ENCODE results near the gene RAB40C.

The RAB40C gene

DNA sequence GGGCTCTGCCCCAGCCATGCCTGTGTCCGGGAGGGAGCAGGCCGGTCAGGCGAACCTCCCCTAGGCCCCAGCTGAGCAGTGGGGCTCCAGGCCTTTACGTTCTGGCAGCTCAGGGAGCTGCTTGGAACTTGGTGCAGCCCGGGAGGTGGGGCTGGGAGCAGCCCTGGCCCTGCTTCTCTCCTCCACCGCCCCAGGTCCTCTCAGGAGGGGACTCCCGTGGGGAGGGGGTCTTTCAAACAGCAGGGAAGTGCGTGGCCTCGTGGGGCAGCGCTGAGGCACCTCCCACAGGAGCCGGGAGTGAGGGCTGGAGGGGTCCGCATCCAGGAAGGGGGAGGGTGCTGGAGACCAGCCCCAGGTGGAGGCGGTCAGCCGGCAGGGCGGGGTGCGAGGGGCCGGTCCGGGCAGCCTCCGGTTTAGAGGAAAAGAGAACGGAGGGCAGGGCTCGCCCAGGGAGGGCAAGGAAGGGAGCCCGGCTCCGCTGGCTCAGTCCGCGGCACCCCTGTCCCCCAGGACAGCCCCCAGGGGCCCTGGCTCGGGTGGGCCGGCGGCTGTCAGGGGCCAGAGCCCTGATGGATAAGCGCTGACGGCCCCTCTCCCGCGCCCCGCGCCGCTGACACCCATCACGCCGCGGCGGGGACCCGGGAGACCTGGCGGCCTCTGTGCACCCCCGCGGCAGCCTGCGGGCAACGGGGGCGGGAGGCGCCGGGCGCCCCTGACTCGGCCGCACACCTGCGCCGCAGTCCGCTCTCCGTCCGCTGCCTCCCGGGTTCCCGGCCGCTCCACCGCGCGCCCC is 30.3 kb upstream of the RAB40C start:
- no peak for DNase-seq

DNA sequence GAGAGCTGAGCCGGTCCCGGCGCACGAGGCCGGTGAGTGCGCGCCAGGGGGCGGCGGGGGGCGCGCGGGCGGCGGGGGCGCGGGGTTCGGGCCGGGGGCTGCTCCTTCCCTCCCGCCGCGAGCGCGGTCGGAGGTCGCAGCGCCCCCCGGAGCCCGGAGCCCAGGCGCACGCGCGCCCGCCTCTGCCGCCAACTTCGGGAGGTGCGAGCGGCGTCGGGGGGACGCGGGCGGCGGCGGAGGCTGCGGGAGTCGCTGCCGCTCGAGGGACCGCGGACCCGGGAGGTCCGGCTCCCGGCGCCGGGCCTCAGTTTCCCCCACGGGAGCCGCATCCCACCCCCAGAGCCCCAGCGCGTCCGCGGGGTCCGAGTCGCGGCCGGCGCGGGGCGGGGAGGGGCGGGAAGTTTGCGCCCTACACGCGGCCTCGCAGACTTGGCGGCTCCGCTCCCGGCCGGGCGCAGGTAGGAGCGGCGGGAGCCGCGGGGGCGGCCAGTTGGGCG is 29.6 kb upstream of the RAB40C start, which contains the start of gene PRR35:
PRR35 (plus strand) TSS at position 191 of the 497 bp plus-strand sequence. CDS start 2,901 bp downstream, outside the sequence.
- no peak for DNase-seq

DNA sequence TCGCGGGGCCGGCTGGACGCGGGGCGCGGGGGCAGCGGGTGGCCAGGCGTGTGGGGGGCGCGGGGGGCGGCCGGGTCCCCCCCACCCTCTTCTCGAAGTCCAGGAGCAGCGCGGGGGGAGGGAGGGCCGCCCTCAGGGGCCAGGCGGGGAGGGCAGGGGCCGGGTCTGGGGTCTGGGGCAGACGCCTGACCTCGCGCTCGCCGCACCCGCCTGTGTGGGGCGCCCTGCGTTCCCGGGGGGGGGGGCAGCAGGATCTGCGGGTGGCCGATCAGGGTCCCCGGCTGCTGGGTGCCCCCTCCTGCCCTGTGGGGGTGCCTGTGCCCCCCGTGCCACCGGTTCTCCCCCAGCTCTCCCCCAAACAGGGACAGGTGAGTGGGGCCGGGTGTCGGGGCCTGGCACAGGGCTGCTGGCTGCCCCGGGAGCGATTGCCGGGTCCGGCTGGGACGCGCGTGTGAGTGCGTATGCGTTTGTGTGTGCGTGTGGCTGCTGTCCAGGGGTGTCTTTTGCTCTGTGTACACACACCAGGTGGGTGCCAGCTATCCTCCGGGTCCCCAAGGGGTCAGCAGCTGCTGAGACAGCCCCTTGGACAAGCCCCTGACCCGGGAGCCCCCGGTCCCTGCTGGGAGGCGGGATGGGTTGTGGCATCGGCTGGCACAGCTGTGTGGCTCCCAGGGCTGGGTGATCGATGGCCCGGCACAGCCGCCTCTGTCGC is 29.0 kb upstream of the RAB40C start:
- no peak for DNase-seq

DNA sequence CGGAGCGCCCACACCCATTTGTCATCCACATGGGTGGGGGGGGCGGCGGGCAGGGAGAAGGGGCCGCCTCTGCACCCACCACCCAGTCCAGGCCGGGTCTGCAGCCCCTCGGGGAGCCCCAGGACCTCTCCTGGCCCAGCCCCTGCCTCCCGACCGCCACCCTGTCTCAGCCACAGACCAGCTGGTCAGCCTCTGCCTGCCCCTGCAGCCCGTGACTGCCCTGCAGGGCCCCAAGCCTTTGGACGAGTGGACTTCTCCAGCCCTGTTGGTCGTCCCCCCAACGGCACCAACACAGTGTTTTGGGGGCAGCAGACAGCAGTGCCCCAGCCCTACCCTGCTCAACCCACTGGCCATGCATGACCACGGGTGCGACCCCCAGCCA is 28.5 kb upstream of the RAB40C start:
- DNase-seq: no peak

DNA sequence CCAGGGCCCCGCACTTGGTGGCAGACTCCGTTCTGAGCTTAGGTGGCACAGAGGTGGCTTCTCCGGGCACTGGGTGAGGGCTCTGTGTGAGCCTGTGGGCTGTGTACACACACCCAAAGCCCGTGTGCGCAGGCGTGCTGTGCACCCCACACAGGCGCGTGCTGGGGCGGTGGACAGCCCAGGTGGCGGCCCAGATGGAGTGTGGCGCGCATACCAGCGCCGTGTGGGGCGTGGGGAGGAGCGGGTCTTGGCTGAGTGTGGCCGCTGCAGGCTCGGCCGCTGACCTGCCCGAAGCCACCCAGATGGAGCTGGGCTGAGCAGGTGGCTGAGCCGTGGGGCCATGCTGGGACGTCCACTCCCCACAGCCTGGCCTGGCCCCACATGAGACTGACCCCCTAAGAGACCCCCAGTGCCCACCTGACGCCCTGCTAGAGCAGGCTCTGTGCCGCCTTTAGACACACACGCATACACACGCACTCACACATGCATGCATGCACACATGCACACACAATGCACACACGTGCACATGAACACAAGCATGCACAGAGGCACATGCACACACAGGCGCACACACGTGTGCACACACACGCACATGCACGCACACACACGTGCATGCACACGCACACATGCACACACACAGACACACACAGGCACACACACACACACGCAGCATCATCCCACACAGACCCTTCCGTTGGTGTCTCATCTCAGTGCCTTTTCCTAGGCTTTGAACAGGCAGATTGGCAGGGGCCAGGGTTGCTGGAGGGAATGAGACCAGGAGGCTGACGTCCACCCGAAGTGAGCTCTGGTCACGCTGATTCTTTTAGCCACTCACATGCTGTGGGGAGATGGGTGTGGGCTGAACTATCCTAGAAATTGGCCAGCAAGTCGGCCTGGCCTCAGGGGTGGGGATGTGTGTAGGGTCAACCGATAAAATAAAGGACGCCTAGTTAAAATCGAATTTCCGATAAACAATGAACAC is 27.6 kb upstream of the RAB40C start:
- DNase-seq: no peak

DNA sequence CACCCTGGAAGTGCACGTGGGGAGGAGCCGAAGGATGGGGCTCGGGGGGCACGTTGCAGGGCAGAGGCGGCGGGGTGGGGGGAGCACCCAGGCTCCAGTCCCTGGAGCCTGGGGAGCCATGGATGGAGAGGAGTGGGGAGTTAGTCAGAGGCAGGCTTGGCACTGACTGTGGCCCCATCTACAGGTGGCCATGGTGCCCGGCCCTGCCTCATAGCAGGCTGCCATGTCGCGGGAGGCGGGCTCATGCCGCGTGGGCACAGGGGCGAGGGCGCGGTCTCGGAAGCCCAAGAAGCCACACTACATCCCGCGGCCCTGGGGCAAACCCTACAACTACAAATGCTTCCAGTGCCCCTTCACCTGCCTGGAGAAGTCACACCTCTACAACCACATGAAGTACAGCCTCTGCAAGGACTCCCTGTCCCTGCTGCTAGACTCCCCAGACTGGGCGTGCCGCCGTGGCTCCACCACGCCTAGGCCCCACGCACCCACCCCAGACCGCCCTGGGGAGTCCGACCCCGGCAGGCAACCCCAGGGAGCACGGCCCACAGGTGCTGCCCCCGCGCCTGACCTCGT is 26.7 kb upstream of the RAB40C start:
- no peak for DNase-seq

DNA sequence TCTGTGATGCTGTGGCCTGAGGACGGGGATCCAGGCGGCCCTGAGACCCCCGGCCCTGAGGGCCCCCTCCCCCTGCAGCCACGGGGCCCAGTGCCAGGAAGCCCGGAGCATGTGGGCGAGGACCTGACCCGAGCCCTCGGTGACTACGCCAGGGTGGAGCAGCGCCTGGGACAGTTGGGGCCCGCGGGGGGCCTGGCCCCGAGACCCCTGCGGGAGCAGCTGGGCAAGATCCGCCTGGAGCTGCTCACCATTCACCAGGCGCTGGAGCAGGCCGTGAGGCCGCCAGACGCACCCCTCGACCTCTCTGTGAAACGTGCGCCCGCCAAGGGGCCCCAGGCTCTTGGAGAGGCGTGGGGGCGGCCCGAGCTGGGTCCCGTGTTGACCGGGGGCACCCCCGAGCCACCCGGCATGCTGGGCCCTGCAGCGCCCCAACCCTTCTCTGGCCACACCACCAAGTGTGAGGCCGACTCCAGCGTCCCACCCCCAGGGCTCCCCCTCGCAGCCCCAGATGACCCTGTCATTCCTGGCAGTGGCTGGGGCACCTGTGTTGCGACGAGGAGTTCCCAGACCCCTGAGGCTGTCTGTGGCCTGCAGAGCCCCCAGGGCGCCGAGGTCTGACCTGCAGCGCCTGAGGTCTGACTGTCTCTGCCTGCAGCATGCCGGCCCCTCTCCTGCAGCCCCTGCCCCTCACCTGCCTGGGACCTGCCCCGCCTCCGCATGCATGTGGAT is 25.0 kb upstream of the RAB40C start:
- DNase-seq: no peak

DNA sequence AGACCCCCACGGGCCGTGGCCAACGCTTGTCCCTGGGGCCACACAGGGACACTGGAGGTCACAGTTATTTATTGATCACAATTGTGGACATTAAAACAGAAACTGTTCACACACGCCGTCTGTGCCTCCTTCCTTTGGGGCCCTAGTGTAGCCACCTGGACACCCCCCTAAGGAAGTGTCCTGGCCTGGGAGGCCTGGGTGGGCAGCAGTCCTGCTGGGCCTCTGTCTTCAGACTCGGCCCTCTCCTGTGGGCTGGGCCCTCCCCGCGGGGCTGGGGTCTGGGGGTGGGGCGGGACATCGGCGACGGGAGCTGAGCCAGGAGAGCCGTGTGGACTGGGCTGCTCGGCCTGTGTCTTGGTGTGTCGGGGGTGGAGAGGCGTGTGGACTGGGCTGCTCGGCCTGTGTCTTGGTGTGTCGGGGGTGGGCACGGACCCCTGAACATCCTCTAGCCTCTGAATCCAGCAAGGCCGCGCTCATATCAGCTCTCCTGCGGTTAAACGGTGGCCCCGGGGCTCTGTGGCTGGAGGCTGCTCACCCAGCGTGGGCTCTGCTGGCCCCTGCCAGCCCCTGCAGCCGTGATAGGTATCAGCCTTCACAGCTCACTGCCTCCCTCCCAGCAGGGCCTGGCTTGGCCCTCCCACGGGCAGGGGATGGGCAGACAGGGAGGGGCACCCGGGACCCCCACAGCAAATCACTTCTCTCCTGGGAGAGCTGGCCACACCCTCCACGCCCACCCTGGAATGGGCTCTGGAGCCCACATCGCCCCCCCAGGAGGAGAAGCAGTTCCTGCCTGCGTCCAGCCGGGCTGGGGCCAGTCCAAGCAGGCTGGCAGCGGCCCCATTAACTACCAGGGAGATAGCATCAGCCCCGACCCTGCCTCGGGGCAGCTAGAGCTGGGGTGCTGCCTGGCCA is 24.2 kb upstream of the RAB40C start:
- DNase-seq: no peak

DNA sequence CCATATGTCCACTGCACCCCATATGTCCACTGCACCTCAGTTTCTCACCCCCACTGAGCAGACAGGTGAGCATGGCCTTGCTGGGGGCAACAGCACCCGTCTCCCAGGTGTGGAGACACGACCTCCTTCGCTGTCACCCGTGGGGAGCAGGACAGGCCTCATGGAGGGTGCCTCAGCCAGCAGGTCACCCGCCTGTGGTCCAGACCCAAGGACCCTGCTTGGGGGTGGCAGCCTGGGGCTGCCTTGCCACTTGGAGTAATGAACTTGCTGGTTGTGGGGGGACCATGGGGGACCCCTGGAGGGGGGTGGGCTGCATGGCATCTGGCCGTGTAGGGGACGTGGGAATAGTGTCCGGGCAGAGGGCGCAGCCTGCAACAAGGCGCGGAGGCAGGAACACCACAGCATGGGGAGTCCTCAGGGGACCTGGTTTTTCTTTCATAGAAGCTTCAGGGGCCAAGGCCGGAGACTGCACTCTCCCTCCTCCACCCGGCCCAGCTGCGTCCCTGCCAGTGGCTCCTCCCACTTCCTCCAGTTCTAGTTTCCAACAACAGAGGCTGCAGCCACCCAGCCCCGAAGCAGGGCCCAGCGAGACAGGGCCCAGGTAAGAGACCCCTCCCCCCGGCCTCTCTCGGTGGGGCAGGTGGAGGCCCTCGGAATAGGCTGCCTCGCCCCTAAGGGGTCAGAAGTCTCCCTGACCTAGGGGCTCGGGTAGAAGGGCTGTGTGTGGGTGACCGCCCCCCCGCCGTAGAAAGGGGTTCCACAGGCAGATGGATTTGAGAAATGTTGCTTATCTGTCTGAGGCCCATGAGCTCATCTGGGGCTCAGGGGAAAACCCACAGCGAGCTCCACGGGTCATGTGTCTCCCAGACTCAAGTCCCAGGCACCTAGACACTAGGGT is 23.1 kb upstream of the RAB40C start, which contains the start of gene NHLRC4:
NHLRC4 (plus strand) TSS at position 531 of the 898 bp plus-strand sequence. CDS start 1,043 bp downstream, outside the sequence.
- DNase-seq: no peak

DNA sequence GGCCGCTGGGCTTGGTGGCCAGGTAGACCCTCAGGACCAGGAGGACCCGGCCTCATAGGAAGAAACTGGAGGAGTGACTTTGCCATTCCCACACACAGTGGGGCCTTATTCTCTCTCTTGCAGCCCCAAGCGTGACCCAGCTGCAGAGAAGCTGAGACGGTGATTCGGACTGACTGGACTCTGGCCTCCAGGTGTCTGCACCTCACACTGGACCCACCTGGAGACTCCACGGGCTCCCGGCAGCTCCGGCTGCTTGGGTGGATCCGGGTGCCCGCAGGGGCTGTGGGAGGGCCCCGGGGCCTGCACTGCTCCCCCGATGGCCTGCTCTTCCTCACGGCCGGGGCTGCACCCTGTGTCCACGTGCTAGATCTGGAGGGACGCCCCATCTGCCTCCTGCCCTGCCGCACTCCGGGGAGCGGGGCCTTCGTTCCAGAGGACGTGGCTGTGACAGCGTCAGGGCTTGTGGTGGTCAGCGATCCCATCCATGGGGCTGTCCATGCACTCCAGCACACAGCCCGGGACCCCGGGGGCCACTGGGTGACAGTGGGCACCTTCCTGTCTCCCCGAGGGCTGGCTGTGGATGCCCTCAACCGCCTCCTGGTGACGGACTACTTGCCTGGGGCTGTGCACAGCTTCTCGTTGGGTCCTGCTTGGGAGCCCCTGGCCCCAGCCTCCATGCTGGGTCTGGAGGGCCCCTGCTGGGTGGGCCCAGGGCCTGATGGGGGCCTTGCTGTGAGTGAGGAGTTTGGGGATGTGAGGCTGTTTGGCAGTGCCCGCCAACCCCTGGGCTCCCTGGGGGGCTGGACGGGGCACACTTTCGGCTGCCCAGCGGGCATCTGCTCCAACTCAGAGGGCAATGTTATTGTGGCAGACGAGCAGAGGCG is 22.3 kb upstream of the RAB40C start:
- DNase-seq: no peak

DNA sequence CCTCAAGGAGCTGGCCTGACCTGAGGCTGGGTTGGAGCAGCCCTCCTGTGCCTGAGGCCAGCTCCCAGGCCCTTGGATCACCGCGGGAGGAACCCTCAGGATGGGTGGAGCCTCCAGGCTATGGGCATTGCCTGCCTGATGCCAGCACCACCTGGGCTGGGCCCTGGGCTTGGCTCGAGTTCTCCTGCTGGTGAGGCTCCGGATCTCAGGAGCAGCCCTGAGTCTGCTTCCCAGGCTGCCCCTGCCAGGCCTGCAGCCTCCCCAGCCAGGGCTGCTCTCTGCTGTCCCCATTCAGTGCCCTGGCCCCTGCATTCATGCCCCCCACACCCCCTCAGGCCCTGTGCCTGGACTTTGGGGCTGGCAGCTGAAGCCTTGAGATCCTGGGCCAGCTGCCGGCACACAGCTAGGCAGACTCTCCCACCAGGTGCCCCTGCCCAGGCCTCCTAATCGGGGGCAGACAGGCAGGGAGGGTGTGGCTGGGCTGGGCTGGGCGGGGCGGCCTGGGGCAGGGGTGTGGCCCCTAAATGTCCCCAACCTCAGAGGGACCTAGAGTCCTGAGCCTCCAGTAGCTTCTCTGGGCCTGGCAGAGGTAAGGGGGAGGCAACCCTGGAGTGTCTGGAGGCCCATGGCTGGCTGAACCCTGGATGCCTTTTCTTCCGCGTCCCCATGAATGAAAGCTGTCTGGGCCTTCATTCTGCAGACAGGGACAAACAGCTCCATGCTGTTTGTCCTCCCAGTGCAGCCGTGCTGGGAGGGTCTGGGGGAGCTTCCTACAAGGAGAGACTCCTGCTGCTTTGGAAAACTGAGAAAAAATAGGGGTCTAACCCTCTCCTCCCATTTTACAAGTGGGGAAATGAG is 21.2 kb upstream of the RAB40C start:
- DNase-seq: no peak

DNA sequence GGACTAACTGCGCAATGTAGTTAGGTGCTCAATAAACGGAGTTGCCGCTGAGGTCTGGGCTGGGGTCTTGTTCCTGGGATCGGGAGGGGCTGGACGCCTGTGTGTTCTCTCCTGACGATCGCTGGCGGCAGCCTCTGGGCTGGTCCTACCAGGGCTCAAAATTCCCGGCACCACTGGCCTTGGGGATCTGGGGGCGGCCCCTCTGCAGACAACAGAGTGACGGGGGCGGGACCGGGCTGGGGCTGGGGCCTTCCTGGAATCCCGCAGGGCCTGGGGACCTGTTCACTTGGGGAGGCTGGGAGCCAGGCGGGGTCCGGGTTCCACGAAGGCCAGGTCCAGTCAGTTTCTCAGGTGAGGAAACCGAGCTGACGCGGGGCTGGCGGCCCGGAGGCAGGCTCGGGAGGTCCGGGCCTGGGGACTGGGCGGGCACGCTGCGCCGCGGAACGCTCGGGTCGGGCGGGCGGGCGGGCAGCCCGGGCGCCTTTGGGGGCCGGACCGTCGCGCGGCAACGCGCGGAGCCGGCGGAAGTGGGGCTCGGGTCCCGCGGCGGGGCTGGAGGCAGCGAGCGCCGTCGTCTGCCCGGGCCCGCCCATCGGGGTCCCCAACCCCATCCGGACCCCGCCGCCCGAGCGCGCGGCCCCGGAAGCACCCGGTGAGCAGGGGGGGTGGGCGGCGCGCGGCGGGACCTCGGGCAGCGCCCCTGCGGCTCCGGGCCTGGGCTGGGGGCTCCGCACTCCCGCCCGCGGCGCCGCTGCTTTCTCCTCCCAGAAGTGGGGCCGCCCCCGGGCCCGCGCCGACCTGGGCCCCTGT is 20.2 kb upstream of the RAB40C start, which contains the start of gene PIGQ:
PIGQ (plus strand) TSS at position 524 of the 810 bp plus-strand sequence. CDS start 4,107 bp downstream, outside the sequence.
- no peak for DNase-seq

DNA sequence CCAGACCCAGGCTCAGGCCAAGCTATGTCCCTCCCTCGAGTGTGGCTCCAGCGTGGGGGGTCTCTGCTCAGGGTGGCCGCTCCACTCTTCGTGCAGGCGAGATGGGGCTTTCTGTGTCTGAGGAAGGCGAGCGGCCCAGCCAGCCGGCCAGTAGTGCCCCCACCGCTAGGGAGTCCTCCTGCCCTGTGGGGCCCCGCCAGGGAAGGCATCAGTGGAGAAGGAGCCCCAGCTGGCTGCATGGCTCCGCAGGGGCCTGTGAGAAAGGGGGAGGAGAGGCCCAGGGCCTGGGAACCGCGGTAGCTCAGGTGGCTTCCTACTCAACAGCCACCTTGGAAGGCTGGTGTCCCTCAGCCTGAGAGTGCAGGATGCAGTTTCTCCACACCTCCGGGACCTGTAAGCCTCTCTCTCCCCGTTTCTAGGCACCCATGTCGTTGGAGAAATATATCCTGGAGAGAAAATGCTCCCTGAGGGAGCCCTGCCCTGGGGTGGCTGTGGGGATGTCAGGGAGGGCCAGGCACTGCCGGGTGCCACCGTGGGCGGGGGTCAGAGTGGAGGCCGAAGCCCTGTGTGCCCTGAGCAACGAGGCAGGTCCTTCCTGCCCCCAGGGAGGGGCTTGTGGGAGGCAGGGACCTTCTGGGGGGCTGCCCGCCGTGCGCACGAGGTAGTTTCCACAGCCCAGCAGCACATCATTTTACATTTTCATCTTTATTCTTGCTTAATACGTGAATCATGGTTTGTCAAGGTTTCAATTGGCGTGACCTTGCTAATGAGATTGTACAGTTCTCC is 16.8 kb upstream of the RAB40C start:
- no peak for DNase-seq

DNA sequence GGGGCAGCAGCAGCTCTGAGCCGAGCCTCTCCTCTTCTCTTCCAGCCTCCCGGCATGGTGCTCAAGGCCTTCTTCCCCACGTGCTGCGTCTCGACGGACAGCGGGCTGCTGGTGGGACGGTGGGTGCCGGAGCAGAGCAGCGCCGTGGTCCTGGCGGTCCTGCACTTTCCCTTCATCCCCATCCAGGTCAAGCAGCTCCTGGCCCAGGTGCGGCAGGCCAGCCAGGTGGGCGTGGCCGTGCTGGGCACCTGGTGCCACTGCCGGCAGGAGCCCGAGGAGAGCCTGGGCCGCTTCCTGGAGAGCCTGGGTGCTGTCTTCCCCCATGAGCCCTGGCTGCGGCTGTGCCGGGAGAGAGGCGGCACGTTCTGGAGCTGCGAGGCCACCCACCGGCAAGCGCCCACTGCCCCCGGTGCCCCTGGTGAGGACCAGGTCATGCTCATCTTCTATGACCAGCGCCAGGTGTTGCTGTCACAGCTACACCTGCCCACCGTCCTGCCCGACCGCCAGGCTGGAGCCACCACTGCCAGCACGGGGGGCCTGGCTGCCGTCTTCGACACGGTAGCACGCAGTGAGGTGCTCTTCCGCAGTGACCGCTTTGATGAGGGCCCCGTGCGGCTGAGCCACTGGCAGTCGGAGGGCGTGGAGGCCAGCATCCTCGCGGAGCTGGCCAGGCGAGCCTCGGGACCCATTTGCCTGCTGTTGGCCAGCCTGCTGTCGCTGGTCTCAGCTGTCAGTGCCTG is 15.7 kb upstream of the RAB40C start:
- no peak for DNase-seq
